H1 (cell line): ENCODE results near the gene DCLK1. TPM values are rescaled to one million over a fixed set of nuclear protein-coding genes. Genes with fewer than 3 reads are reported as not detected.

Experiments
- CBX5 ChIP-seq: fragments of 300-800, 300-1000 bp; sonication (generic); IDR thresholded peaks from 2 replicates; pipeline ENCODE4 v1.7.1; 2016; ENCODE audit warnings: antibody characterized with exemption, low read length, low read depth
- CREB1 ChIP-seq: IDR thresholded peaks from 2 replicates; pipeline ENCODE4 v1.6.1; 2012; ENCODE audit warnings: inconsistent platforms
- EGR1 ChIP-seq: IDR thresholded peaks from 2 replicates; pipeline ENCODE4 v1.6.1; 2011; ENCODE audit warnings: low read depth, low read length, borderline replicate concordance
- FOSL1 ChIP-seq: IDR thresholded peaks from 2 replicates; pipeline ENCODE4 v1.6.1; 2011; ENCODE audit warnings: mild to moderate bottlenecking, low read depth, low read length, moderate library complexity; ENCODE audit not compliant: insufficient read depth
- HDAC2 ChIP-seq, 2 experiments: fragments of 300-600 bp in 1 of 2; sonication (generic) in 1 of 2; IDR thresholded peaks; 2 replicates each; pipeline ENCODE4 v1.6.1; 2011 to 2012; ENCODE audit warnings: low read depth in 2 of 2, low read length in 2 of 2, mild to moderate bottlenecking in 2 of 2, moderate library complexity in 2 of 2, borderline replicate concordance in 1 of 2, inconsistent platforms in 1 of 2
- JUN ChIP-seq: IDR thresholded peaks from 2 replicates; pipeline ENCODE4 v1.6.1; 2011; ENCODE audit warnings: low read depth, mild to moderate bottlenecking, improper control_type of control experiment, low read length
- KDM4A ChIP-seq: IDR thresholded peaks from one replicate; pipeline ENCODE4 v1.7.1; 2012; ENCODE audit warnings: low read depth, mild to moderate bottlenecking, moderate library complexity, low read length, inconsistent platforms; ENCODE audit not compliant: severe bottlenecking
- NRF1 ChIP-seq: IDR thresholded peaks from 2 replicates; pipeline ENCODE4 v1.6.1; 2011; ENCODE audit warnings: mild to moderate bottlenecking, low read depth, low read length, improper control_type of control experiment
- YY1 ChIP-seq: IDR thresholded peaks from 2 replicates; pipeline ENCODE4 v1.6.1; 2011; ENCODE audit warnings: low read depth, mild to moderate bottlenecking, low read length
- polyA plus RNA-seq, 7 experiments: library from polyadenylated mRNA; depleted of rRNA in 3 of 7; stranded (reverse) in 5 of 7; unstranded in 2 of 7; fragments of >200 nt in 5 of 7; fragments of 200-250 nt in 2 of 7; gene quantifications; 1 replicate in 5 of 7; 2 replicates in 1 of 7; 4 replicates in 1 of 7; pipeline versions ENCODE4 v1.2.1 to v1.2.3, GENCODE V29; 2011 to 2013; ENCODE audit warnings: missing spikeins in 2 of 7, mixed read lengths in 2 of 7
- total RNA-seq: library from RNA; stranded (reverse); fragmentation: NEBNext Ultra II Directional; extraction: Animal tissue kit (Norgen Biotek cat#: 25700); gene quantifications from 2 replicates; pipeline ENCODE4 v1.2.1, GENCODE V29; 2021
- TF ChIP-seq, protein P1 (sequence below): fragments of 300-600 bp; sonication (generic); IDR thresholded peaks from 2 replicates; pipeline ENCODE4 v1.7.1; 2012; ENCODE audit warnings: low read length, moderate library complexity, mild to moderate bottlenecking, inconsistent platforms; ENCODE audit not compliant: insufficient replicate concordance

The DCLK1 gene
- total and polyA plus RNA-seq, 2 of the 8 experiments (the other 6 are each of a cell fraction or from before 2014, with no cell fraction given): 22.8 to 41.0 TPM

- TF ChIP-seq CBX5: no peak
- TF ChIP-seq FOSL1: no peak
- 0 out of 4 replicates have a peak, but pooled peaks of 1 of the 2 experiments have one; percentile 14 for TF ChIP-seq HDAC2 (IDR thresholded peaks at IDR 0.05; ENCODE audit: borderline replicate concordance in 1 of 2, low read depth in 2 of 2, low read length in 2 of 2)
- TF ChIP-seq, protein P1, sequence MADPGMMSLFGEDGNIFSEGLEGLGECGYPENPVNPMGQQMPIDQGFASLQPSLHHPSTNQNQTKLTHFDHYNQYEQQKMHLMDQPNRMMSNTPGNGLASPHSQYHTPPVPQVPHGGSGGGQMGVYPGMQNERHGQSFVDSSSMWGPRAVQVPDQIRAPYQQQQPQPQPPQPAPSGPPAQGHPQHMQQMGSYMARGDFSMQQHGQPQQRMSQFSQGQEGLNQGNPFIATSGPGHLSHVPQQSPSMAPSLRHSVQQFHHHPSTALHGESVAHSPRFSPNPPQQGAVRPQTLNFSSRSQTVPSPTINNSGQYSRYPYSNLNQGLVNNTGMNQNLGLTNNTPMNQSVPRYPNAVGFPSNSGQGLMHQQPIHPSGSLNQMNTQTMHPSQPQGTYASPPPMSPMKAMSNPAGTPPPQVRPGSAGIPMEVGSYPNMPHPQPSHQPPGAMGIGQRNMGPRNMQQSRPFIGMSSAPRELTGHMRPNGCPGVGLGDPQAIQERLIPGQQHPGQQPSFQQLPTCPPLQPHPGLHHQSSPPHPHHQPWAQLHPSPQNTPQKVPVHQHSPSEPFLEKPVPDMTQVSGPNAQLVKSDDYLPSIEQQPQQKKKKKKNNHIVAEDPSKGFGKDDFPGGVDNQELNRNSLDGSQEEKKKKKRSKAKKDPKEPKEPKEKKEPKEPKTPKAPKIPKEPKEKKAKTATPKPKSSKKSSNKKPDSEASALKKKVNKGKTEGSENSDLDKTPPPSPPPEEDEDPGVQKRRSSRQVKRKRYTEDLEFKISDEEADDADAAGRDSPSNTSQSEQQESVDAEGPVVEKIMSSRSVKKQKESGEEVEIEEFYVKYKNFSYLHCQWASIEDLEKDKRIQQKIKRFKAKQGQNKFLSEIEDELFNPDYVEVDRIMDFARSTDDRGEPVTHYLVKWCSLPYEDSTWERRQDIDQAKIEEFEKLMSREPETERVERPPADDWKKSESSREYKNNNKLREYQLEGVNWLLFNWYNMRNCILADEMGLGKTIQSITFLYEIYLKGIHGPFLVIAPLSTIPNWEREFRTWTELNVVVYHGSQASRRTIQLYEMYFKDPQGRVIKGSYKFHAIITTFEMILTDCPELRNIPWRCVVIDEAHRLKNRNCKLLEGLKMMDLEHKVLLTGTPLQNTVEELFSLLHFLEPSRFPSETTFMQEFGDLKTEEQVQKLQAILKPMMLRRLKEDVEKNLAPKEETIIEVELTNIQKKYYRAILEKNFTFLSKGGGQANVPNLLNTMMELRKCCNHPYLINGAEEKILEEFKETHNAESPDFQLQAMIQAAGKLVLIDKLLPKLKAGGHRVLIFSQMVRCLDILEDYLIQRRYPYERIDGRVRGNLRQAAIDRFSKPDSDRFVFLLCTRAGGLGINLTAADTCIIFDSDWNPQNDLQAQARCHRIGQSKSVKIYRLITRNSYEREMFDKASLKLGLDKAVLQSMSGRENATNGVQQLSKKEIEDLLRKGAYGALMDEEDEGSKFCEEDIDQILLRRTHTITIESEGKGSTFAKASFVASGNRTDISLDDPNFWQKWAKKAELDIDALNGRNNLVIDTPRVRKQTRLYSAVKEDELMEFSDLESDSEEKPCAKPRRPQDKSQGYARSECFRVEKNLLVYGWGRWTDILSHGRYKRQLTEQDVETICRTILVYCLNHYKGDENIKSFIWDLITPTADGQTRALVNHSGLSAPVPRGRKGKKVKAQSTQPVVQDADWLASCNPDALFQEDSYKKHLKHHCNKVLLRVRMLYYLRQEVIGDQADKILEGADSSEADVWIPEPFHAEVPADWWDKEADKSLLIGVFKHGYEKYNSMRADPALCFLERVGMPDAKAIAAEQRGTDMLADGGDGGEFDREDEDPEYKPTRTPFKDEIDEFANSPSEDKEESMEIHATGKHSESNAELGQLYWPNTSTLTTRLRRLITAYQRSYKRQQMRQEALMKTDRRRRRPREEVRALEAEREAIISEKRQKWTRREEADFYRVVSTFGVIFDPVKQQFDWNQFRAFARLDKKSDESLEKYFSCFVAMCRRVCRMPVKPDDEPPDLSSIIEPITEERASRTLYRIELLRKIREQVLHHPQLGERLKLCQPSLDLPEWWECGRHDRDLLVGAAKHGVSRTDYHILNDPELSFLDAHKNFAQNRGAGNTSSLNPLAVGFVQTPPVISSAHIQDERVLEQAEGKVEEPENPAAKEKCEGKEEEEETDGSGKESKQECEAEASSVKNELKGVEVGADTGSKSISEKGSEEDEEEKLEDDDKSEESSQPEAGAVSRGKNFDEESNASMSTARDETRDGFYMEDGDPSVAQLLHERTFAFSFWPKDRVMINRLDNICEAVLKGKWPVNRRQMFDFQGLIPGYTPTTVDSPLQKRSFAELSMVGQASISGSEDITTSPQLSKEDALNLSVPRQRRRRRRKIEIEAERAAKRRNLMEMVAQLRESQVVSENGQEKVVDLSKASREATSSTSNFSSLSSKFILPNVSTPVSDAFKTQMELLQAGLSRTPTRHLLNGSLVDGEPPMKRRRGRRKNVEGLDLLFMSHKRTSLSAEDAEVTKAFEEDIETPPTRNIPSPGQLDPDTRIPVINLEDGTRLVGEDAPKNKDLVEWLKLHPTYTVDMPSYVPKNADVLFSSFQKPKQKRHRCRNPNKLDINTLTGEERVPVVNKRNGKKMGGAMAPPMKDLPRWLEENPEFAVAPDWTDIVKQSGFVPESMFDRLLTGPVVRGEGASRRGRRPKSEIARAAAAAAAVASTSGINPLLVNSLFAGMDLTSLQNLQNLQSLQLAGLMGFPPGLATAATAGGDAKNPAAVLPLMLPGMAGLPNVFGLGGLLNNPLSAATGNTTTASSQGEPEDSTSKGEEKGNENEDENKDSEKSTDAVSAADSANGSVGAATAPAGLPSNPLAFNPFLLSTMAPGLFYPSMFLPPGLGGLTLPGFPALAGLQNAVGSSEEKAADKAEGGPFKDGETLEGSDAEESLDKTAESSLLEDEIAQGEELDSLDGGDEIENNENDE: no peak
- TF ChIP-seq CREB1: no peak
- peak; percentile 56 for TF ChIP-seq KDM4A
- 0 out of 2 replicates have a peak, but pooled peaks have one; percentile 8 for TF ChIP-seq YY1
- 0 out of 2 replicates have a peak, but pooled peaks have one; percentile 26 for TF ChIP-seq EGR1
- no peak for TF ChIP-seq JUN
- no peak for TF ChIP-seq NRF1
Measured at GRCh38 chr13:36131222-36131930, at the start of gene DCLK1 (continued).
